T-helper 1 cell (primary cell): Measurements from ENCODE around the gene HIRIP3.

Source experiments
- DNase-seq, 5 donors: peaks; one replicate each; pipeline ENCODE4 v3.0.0-alpha.2; 2012 to 2020

The HIRIP3 gene

GRCh38 chr16:29958756-29959155, 36.7 kb downstream of the HIRIP3 start:
- no peak for DNase-seq

- DNase-seq = no peak
These were observed 43.6 kb downstream of the HIRIP3 start for GRCh38 chr16:29951625-29952365.

GRCh38 chr16:29950806-29951461, 44.5 kb downstream of the HIRIP3 start:
- DNase-seq = no peak

DNA sequence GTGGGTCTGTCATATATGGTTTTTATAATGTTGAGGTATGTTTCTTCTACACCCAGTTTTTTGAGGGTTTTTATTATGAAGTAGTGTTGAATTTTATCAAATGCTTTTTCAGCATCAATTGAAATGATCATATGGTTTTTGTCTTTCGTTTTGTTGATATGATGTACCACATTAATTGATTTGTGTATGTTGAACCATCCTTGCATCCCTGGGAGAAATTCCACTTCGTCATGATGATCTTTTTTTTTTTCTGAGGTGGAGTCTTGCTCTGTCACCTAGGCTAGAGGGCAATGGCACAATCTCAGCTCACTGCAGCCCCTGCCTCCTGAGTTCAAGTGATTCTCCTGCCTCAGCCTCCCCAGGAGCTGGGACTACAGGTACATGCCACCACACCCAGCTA, 47.5 kb downstream of the HIRIP3 start:
- DNase-seq = no peak

GRCh38 chr16:29943846-29944799, 51.3 kb downstream of the HIRIP3 start:
- DNase-seq = no peak
